Neural progenitor cell (in vitro differentiated cells): ENCODE data around the gene SNCAIP.

Experiments
- CTCF ChIP-seq: fragments of 200-600 bp; sonication (generic); IDR thresholded peaks from 2 replicates; pipeline ENCODE4 v1.5.1; 2017; ENCODE audit warnings: antibody characterized with exemption, mild to moderate bottlenecking
- EZH2phosphoT487 ChIP-seq: fragments of 200-600 bp; sonication (generic); IDR thresholded peaks from 2 replicates; pipeline ENCODE4 v1.6.1; 2017; ENCODE audit warnings: antibody characterized with exemption

- TF ChIP-seq CTCF, result no peak
- TF ChIP-seq EZH2phosphoT487, result no peak
Measured at GRCh38 chr5:122430319-122430586, 118.2 kb downstream of the SNCAIP start.
